Neural progenitor cell (in vitro differentiated cells): ENCODE measurements around the gene SMIM28. TPM values are rescaled to one million over a fixed set of nuclear protein-coding genes. Genes with fewer than 3 reads are reported as not detected.

Source experiments
- DNase-seq: peaks from one replicate; pipeline ENCODE4 v3.0.0-alpha.2; 2016; ENCODE audit warnings: low spot score
- H2AFZ ChIP-seq: fragments of 200-600 bp; sonication (generic); replicated peaks from 2 replicates; pipeline ENCODE4 v1.6.1; 2016; ENCODE audit warnings: antibody characterized with exemption
- H3F3A ChIP-seq: fragments of 200-600 bp; sonication (generic); 2 replicates; pipeline ENCODE4 v1.6.1; 2016; ENCODE audit warnings: antibody characterized with exemption, low read depth
- H3K27ac ChIP-seq: fragments of 200-600 bp; sonication (generic); 2 replicates; pipeline ENCODE4 v1.5.1; 2016; ENCODE audit warnings: mild to moderate bottlenecking
- H3K27me3 ChIP-seq: fragments of 200-600 bp; sonication (generic); 2 replicates; pipeline ENCODE4 v1.6.1; 2016; ENCODE audit warnings: mild to moderate bottlenecking, moderate library complexity
- H3K36me3 ChIP-seq: fragments of 200-600 bp; sonication (generic); 2 replicates; pipeline ENCODE4 v1.5.1; 2016
- H3K4me1 ChIP-seq: fragments of 200-600 bp; sonication (generic); 2 replicates; pipeline ENCODE4 v1.6.1; 2016; ENCODE audit warnings: mixed run types
- H3K4me2 ChIP-seq: fragments of 200-600 bp; sonication (generic); 2 replicates; pipeline ENCODE4 v1.6.1; 2016
- H3K4me3 ChIP-seq: fragments of 200-600 bp; sonication (generic); 2 replicates; pipeline ENCODE4 v1.5.1; 2016
- H3K79me2 ChIP-seq: fragments of 200-600 bp; sonication (generic); 2 replicates; pipeline ENCODE4 v1.6.1; 2016; ENCODE audit warnings: low read depth
- H3K9ac ChIP-seq: fragments of 200-600 bp; sonication (generic); 2 replicates; pipeline ENCODE4 v1.6.1; 2016
- H3K9me3 ChIP-seq: fragments of 200-600 bp; sonication (generic); 2 replicates; pipeline ENCODE4 v1.5.1; 2016; ENCODE audit warnings: low read depth
- H4K20me1 ChIP-seq: fragments of 200-600 bp; sonication (generic); 2 replicates; pipeline ENCODE4 v1.6.1; 2016; ENCODE audit warnings: low read depth
- H3K27ac Mint-ChIP-seq: 3 replicates; pipeline ENCODE4 v1.8.0; 2021; ENCODE audit warnings: mixed read lengths
- H3K27me3 Mint-ChIP-seq: 2 replicates; pipeline ENCODE4 v1.8.0; 2022; ENCODE audit warnings: low read depth, mild to moderate bottlenecking, inconsistent platforms, moderate library complexity, mixed read lengths; ENCODE audit not compliant: insufficient read depth
- H3K36me3 Mint-ChIP-seq: 3 replicates; pipeline ENCODE4 v1.8.0; 2021; ENCODE audit warnings: mixed read lengths
- H3K4me1 Mint-ChIP-seq: 3 replicates; pipeline ENCODE4 v1.8.0; 2021; ENCODE audit warnings: mixed read lengths
- H3K4me3 Mint-ChIP-seq: 3 replicates; pipeline ENCODE4 v1.8.0; 2021; ENCODE audit warnings: mild to moderate bottlenecking, moderate library complexity, mixed read lengths
- H3K9me3 Mint-ChIP-seq: 3 replicates; pipeline ENCODE4 v1.8.0; 2020; ENCODE audit warnings: mixed read lengths
- CTCF ChIP-seq: fragments of 200-600 bp; sonication (generic); IDR thresholded peaks from 2 replicates; pipeline ENCODE4 v1.5.1; 2017; ENCODE audit warnings: antibody characterized with exemption, mild to moderate bottlenecking
- EZH2 ChIP-seq: fragments of 200-600 bp; sonication (generic); IDR thresholded peaks from 2 replicates; pipeline ENCODE4 v1.6.1; 2017; ENCODE audit warnings: antibody characterized with exemption, mild to moderate bottlenecking, moderate library complexity
- EZH2phosphoT487 ChIP-seq: fragments of 200-600 bp; sonication (generic); IDR thresholded peaks from 2 replicates; pipeline ENCODE4 v1.6.1; 2017; ENCODE audit warnings: antibody characterized with exemption
- total RNA-seq: library from RNA; depleted of rRNA; stranded (reverse); fragments of >200 nt; gene quantifications from 2 replicates; pipeline ENCODE4 v1.2.3, GENCODE V29; 2015; ENCODE audit warnings: low replicate concordance

Gene SMIM28
- total RNA-seq, 1 donor from 2014 or later: not detected

GRCh38 chr6:138336221-138336620 lies 41.5 kb upstream of the SMIM28 start:
- Histone ChIP-seq H3K9me3 (no peaks in the 10 kb centered on the region), H3K27ac (no peak overlapping the region), H3K79me2 (no peaks in the 10 kb centered on the region), H3K27me3 (no peaks in the 10 kb centered on the region), H3K4me2 (no peak overlapping the region), H3F3A (peaks cover 4% of the 10 kb centered on the region), H4K20me1 (no peaks in the 10 kb centered on the region), H3K9ac (no peak overlapping the region), H2AFZ (no peak overlapping the region), H3K4me1 (peaks cover 4% of the 10 kb centered on the region), H3K4me3 (no peak overlapping the region), H3K36me3 (no peaks in the 10 kb centered on the region)
- Mint-ChIP-seq H3K27me3 (no peaks in the 10 kb centered on the region), H3K36me3 (no peaks in the 10 kb centered on the region), H3K9me3 (no peaks in the 10 kb centered on the region), H3K27ac (no peak overlapping the region), H3K4me1 (no peaks in the 10 kb centered on the region), H3K4me3 (no peak overlapping the region)
- no peak for TF ChIP-seq CTCF
- no peak for TF ChIP-seq EZH2
- TF ChIP-seq EZH2phosphoT487: no peak
- DNase-seq: no peak

GRCh38 chr6:138337076-138337475 lies 40.6 kb upstream of the SMIM28 start:
- no peak overlapping the region for H3K9ac ChIP-seq
- no peaks in the 10 kb centered on the region for H3F3A ChIP-seq
- Mint-ChIP-seq H3K36me3 (no peaks in the 10 kb centered on the region), H3K9me3 (no peaks in the 10 kb centered on the region), H3K27ac (no peak overlapping the region), H3K4me3 (no peak overlapping the region), H3K27me3 (no peaks in the 10 kb centered on the region), H3K4me1 (no peaks in the 10 kb centered on the region)
- H4K20me1 ChIP-seq: no peaks in the 10 kb centered on the region
- H2AFZ ChIP-seq: no peak overlapping the region
- H3K36me3 ChIP-seq: no peaks in the 10 kb centered on the region
- no peaks in the 10 kb centered on the region for H3K79me2 ChIP-seq
- no peak for DNase-seq
- H3K4me3 ChIP-seq: no peak overlapping the region
- H3K9me3 ChIP-seq: no peaks in the 10 kb centered on the region
- H3K4me1 ChIP-seq: peaks cover 4% of the 10 kb centered on the region
- no peak overlapping the region for H3K27ac ChIP-seq
- TF ChIP-seq EZH2 (no peak), CTCF (no peak), EZH2phosphoT487 (no peak)
- no peak overlapping the region for H3K4me2 ChIP-seq
- H3K27me3 ChIP-seq: no peaks in the 10 kb centered on the region

- no peak for DNase-seq
- Histone ChIP-seq H3K27ac (no peak overlapping the region), H3K4me1 (no peaks in the 10 kb centered on the region), H4K20me1 (no peaks in the 10 kb centered on the region), H3K9me3 (no peaks in the 10 kb centered on the region), H3K4me3 (no peak overlapping the region), H3K4me2 (no peak overlapping the region), H3K27me3 (no peaks in the 10 kb centered on the region), H2AFZ (no peak overlapping the region), H3K79me2 (no peaks in the 10 kb centered on the region), H3K36me3 (no peaks in the 10 kb centered on the region), H3K9ac (no peak overlapping the region), H3F3A (no peaks in the 10 kb centered on the region)
- Mint-ChIP-seq H3K36me3 (no peaks in the 10 kb centered on the region), H3K27ac (no peak overlapping the region), H3K27me3 (no peaks in the 10 kb centered on the region), H3K4me1 (no peaks in the 10 kb centered on the region), H3K9me3 (no peaks in the 10 kb centered on the region), H3K4me3 (no peak overlapping the region)
- TF ChIP-seq EZH2 (no peak), CTCF (no peak), EZH2phosphoT487 (no peak)
These were observed 38.7 kb upstream of the SMIM28 start for GRCh38 chr6:138339024-138339423.
